ENCODE measurements around the gene UFD1.

- TF ChIP-seq CTCF (IDR thresholded peaks at IDR 0.05): no peak
- no peak for TF ChIP-seq POLR2AphosphoS5 (IDR thresholded peaks at IDR 0.05)
- no peak for TF ChIP-seq POLR2A (IDR thresholded peaks at IDR 0.05)
- no peak for TF ChIP-seq EP300 (IDR thresholded peaks at IDR 0.05)
Measured at GRCh38 chr22:19448739-19449421, 30.1 kb downstream of the UFD1 start.
